ENCODE results near the gene CFAP45. TPM values are rescaled to one million over a fixed set of nuclear protein-coding genes. Genes with fewer than 3 reads are reported as not detected.

The CFAP45 gene
- total RNA-seq, 2 experiments from 2014 or later: 0.63 TPM; not detected in 1

GRCh38 chr1:159855709-159856108 lies 44.3 kb downstream of the CFAP45 start:
- BruUV-seq (replicated peaks): no TSS peak
- Histone ChIP-seq H3K36me3 (ENCODE audit: insufficient read depth, low read length) (no peaks in the 10 kb centered on the region), H3K4me1 (ENCODE audit: insufficient read depth, low read length, poor library complexity, severe bottlenecking) (no peaks in the 10 kb centered on the region), H3K27ac (ENCODE audit: low read depth, low read length, poor library complexity, severe bottlenecking) (no peak overlapping the region), H3K4me3 (ENCODE audit: low read depth, low read length, poor library complexity, severe bottlenecking) (no peak overlapping the region), H3K9me2 (ENCODE audit: insufficient read depth, low read length) (no peaks in the 10 kb centered on the region), H3K79me2 (ENCODE audit: insufficient read depth, low read depth, low read length) (no peaks in the 10 kb centered on the region), H3K4me2 (ENCODE audit: low read length) (no peak overlapping the region), H3K9me3 (ENCODE audit: low read length) (no peaks in the 10 kb centered on the region), H4K20me1 (ENCODE audit: insufficient read depth, low read length) (no peaks in the 10 kb centered on the region), H2AFZ (ENCODE audit: low read length) (no peak overlapping the region)
- CTCF ChIA-PET (ENCODE audit: unreplicated experiment): no interaction called here
- intact Hi-C loops (cut with micrococcal nuclease; ENCODE audit: unreplicated experiment): no loop called here
- no peak for TF ChIP-seq EZH2phosphoT487 (IDR thresholded peaks at IDR 0.05; ENCODE audit: borderline replicate concordance, low read depth, low read length)
- TF ChIP-seq CTCF (conservative IDR thresholded peaks at IDR 0.05; ENCODE audit: low read length): no peak
- no peak for DNase-seq (ENCODE audit: low spot score)
- POLR2A ChIA-PET: no interaction called here

GRCh38 chr1:159854693-159855192 lies 45.2 kb downstream of the CFAP45 start:
- H4K20me1 ChIP-seq (ENCODE audit: insufficient read depth, low read length): no peaks in the 10 kb centered on the region
- intact Hi-C loops (cut with micrococcal nuclease; ENCODE audit: unreplicated experiment): no loop called here
- H3K9me2 ChIP-seq (ENCODE audit: insufficient read depth, low read length): no peaks in the 10 kb centered on the region
- H3K9me3 ChIP-seq (ENCODE audit: low read length): no peaks in the 10 kb centered on the region
- TF ChIP-seq EZH2phosphoT487 (IDR thresholded peaks at IDR 0.05; ENCODE audit: borderline replicate concordance, low read depth, low read length): no peak
- no peak for TF ChIP-seq CTCF (conservative IDR thresholded peaks at IDR 0.05; ENCODE audit: low read length)
- no peak for DNase-seq (ENCODE audit: low spot score)
- BruUV-seq (replicated peaks): no TSS peak
- H3K36me3 ChIP-seq (ENCODE audit: insufficient read depth, low read length): no peaks in the 10 kb centered on the region
- POLR2A ChIA-PET: no interaction called here
- CTCF ChIA-PET (ENCODE audit: unreplicated experiment): no interaction called here
- no peaks in the 10 kb centered on the region for H3K79me2 ChIP-seq (ENCODE audit: insufficient read depth, low read depth, low read length)
- H3K4me2 ChIP-seq (ENCODE audit: low read length): no peak overlapping the region
- no peak overlapping the region for H3K27ac ChIP-seq (ENCODE audit: low read depth, low read length, poor library complexity, severe bottlenecking)
- no peaks in the 10 kb centered on the region for H3K4me1 ChIP-seq (ENCODE audit: insufficient read depth, low read length, poor library complexity, severe bottlenecking)
- no peak overlapping the region for H2AFZ ChIP-seq (ENCODE audit: low read length)
- H3K4me3 ChIP-seq (ENCODE audit: low read depth, low read length, poor library complexity, severe bottlenecking): no peak overlapping the region

GRCh38 chr1:159854116-159854692 lies 45.8 kb downstream of the CFAP45 start:
- ChIA-PET POLR2A (no interaction called here), CTCF (ENCODE audit: unreplicated experiment) (no interaction called here)
- Histone ChIP-seq H2AFZ (ENCODE audit: low read length) (no peak overlapping the region), H3K36me3 (ENCODE audit: insufficient read depth, low read length) (no peaks in the 10 kb centered on the region), H3K9me2 (ENCODE audit: insufficient read depth, low read length) (no peaks in the 10 kb centered on the region), H3K9me3 (ENCODE audit: low read length) (no peaks in the 10 kb centered on the region), H3K4me3 (ENCODE audit: low read depth, low read length, poor library complexity, severe bottlenecking) (no peak overlapping the region), H3K79me2 (ENCODE audit: insufficient read depth, low read depth, low read length) (no peaks in the 10 kb centered on the region), H3K4me1 (ENCODE audit: insufficient read depth, low read length, poor library complexity, severe bottlenecking) (no peaks in the 10 kb centered on the region), H3K27ac (ENCODE audit: low read depth, low read length, poor library complexity, severe bottlenecking) (no peak overlapping the region), H3K4me2 (ENCODE audit: low read length) (no peak overlapping the region), H4K20me1 (ENCODE audit: insufficient read depth, low read length) (no peaks in the 10 kb centered on the region)
- intact Hi-C loops (cut with micrococcal nuclease; ENCODE audit: unreplicated experiment): no loop called here
- TF ChIP-seq EZH2phosphoT487 (IDR thresholded peaks at IDR 0.05; ENCODE audit: borderline replicate concordance, low read depth, low read length) (no peak), CTCF (conservative IDR thresholded peaks at IDR 0.05; ENCODE audit: low read length) (no peak)
- no TSS peak for BruUV-seq (replicated peaks)
- DNase-seq (ENCODE audit: low spot score): no peak

All from OCI-LY7 (cell line).